Transverse colon (tissue), 4 donors: ENCODE results near the gene MGA. TPM values are rescaled to one million over a fixed set of nuclear protein-coding genes. Genes with fewer than 3 reads are reported as not detected.

Experiments used
- DNase-seq: peaks from one replicate; pipeline ENCODE4 v3.0.0-alpha.2; 2019
- H3K27ac ChIP-seq, 4 donors: fragments of 200-600 bp; sonication (generic); 2 replicates each; pipeline ENCODE4 v1.5.1; 2016 to 2018; ENCODE audit warnings: inconsistent platforms in 4 of 4
- H3K27me3 ChIP-seq: fragments of 200-600 bp; sonication (generic); 2 replicates; pipeline ENCODE4 v1.5.1; 2017; ENCODE audit warnings: inconsistent platforms
- H3K36me3 ChIP-seq, 4 donors: fragments of 200-600 bp; sonication (generic); 2 replicates each; pipeline ENCODE4 v1.5.1; 2017 to 2019; ENCODE audit warnings: inconsistent platforms in 4 of 4
- H3K4me1 ChIP-seq, 4 donors: fragments of 200-600 bp; sonication (generic); 2 replicates each; pipeline ENCODE4 v1.5.1; 2017 to 2020; ENCODE audit warnings: inconsistent platforms in 4 of 4
- H3K4me3 ChIP-seq, 4 donors: fragments of 200-600 bp; sonication (generic); 1 replicate in 1 of 4; 2 replicates in 3 of 4; pipeline versions ENCODE4 v1.5.1 to v1.6.1; 2017 to 2019; ENCODE audit warnings: inconsistent platforms in 4 of 4
- H3K9me3 ChIP-seq, 2 donors: fragments of 200-600 bp; sonication (generic); 2 replicates each; pipeline ENCODE4 v1.5.1; 2017 to 2019; ENCODE audit warnings: inconsistent platforms in 2 of 2
- EP300 ChIP-seq: sonication (generic); formaldehyde crosslinking; IDR thresholded peaks from one replicate; pipeline ENCODE4 v1.6.1; 2017; ENCODE audit warnings: antibody characterized with exemption, low read depth
- POLR2A ChIP-seq: fragments of 450-650 bp; IDR thresholded peaks from one replicate; pipeline ENCODE4 v1.6.1; 2016; ENCODE audit warnings: antibody characterized with exemption, mild to moderate bottlenecking, moderate library complexity
- POLR2AphosphoS5 ChIP-seq, 3 donors: sonication (generic); formaldehyde crosslinking; IDR thresholded peaks; one replicate each; pipeline ENCODE4 v1.6.1; 2016; ENCODE audit warnings: antibody characterized with exemption in 3 of 3
- WGBS, 2 donors: methylation state at CpG; one replicate each; pipeline ENCODE4 v1.1.5; 2018; ENCODE audit warnings: low coverage in 1 of 2; 5-methylcytosine and 5-hydroxymethylcytosine counted together
- in situ Hi-C, 4 donors: fragments of 200-750 bp; cut with MboI; loops; one replicate each; pipeline versions ENCODE4 v1.15.0 to v1.15.1; 2017; ENCODE audit warnings: low sequenced_read_pairs in 3 of 4, low pct_ligation_motif_present in 1 of 4, low pct_unique_long_range_greater_than_20kb in 1 of 4
- intact Hi-C: fragments of 100-400 bp; cut with DNase I; formaldehyde crosslinking; loops from one replicate; pipeline ENCODE4 v1.15.1; 2023; ENCODE audit warnings: low total_unique reads
- total RNA-seq, 4 donors: library from RNA; depleted of rRNA; stranded (reverse); fragments of >200 nt; gene quantifications; one replicate each; pipeline ENCODE4 v1.1.0, GENCODE V29; 2016
- TF ChIP-seq, protein P1 (sequence below), 5 experiments: fragments of 200-600 bp in 3 of 5; fragments of 450-650 bp in 2 of 5; sonication (generic) in 3 of 5; IDR thresholded peaks; 1 replicate in 2 of 5; 2 replicates in 3 of 5; pipeline ENCODE4 v1.5.1; 2016 to 2017; ENCODE audit warnings: antibody characterized with exemption in 5 of 5, inconsistent platforms in 3 of 5, mild to moderate bottlenecking in 2 of 5, moderate library complexity in 1 of 5

Gene MGA
- total RNA-seq, 4 donors from 2014 or later: 12.3 to 33.2 (median 27.6) TPM

DNA sequence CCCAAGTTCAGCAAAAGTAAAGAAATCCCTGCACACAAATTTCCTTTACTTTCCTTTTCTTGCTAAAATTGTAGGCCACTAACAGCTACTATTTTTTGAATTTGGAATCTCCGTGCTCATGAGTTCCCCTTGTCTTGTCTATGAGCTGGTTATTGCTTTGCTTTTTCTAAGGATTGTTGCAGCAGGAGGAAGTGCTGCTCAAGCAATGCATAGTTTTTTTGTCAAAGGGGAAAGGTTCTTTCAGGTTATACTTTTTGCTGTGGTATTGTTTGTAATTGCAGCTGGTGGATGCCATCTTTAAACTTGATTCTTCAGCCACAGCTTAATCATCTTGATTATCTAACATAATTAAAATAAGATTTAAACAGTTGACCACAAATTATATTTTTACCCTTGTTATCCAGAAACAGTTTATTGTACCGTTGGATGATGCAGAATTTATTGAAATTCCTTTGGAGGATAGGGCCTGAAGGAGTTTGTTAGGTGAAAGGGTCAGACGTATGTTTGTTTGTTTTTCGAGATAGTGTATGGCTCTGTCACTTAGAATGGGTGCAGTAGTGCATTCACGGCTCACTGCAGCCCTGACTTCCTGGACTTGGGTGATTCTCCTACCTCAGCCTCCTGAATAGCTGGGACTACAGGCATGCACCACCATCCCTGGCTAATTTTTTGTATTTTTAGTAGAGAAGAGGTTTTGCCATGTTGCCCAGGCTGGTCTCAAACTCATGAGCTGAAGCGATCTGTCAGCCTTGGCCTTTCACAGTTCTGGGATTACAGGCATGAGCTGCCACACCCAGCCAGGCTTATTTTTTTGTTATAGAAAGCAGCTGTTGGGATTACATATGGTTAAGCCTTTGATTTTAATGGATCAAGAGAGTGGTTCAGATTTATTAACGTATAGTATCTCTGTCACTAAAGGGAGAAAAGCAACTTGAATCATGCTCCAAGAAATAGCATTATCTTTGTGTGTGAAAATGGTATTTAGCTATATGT lies 11.7 kb downstream of the MGA start:
- 49 to 65% methylated on average over 5 to 7 of the region's 7 CpGs for WGBS, 2 donors
- in situ Hi-C loops (no loop called here), intact Hi-C loops (no loop called here)
- DNase-seq: no peak
- Histone ChIP-seq H3K9me3 (no peaks in the 10 kb centered on the region), H3K27me3 (no peaks in the 10 kb centered on the region), H3K27ac (no peak overlapping the region), H3K36me3 (no peaks in the 10 kb centered on the region), H3K4me1 (peaks cover 0 to 14% (median 11%) of the 10 kb centered on the region in 4 donors), H3K4me3 (no peak overlapping the region)
- TF ChIP-seq, protein P1, sequence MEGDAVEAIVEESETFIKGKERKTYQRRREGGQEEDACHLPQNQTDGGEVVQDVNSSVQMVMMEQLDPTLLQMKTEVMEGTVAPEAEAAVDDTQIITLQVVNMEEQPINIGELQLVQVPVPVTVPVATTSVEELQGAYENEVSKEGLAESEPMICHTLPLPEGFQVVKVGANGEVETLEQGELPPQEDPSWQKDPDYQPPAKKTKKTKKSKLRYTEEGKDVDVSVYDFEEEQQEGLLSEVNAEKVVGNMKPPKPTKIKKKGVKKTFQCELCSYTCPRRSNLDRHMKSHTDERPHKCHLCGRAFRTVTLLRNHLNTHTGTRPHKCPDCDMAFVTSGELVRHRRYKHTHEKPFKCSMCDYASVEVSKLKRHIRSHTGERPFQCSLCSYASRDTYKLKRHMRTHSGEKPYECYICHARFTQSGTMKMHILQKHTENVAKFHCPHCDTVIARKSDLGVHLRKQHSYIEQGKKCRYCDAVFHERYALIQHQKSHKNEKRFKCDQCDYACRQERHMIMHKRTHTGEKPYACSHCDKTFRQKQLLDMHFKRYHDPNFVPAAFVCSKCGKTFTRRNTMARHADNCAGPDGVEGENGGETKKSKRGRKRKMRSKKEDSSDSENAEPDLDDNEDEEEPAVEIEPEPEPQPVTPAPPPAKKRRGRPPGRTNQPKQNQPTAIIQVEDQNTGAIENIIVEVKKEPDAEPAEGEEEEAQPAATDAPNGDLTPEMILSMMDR (IDR thresholded peaks at IDR 0.05): no peak

DNA sequence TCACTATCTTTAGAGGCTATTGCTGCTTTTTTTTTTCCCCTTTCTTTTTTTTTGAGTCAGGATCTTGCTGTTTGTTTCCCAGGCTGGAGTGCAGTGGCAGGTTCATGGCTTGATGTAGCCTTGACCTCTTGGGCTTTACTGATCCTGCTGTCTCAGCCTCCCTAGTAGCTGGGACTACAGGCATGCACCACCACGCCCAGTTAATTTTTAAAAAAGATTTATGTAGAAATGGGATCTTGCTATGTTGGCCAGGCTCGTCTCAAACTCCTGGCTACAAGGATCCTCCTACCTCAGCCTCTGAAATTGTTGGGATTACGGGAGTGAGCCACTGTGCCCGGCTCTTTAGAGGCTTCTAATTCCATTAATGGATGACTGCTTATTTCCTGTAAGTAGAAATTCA lies 15.1 kb downstream of the MGA start:
- H3K27me3 ChIP-seq: no peaks in the 10 kb centered on the region
- no peak for DNase-seq
- no peak overlapping the region for H3K27ac ChIP-seq
- in situ Hi-C loops (no loop called here), intact Hi-C loops (no loop called here)
- H3K36me3 ChIP-seq: no peaks in the 10 kb centered on the region
- no peak overlapping the region for H3K4me3 ChIP-seq
- TF ChIP-seq, protein P1 (IDR thresholded peaks at IDR 0.05): no peak
- TF ChIP-seq POLR2AphosphoS5 (IDR thresholded peaks at IDR 0.05) (no peak), POLR2A (no peak), EP300 (no peak)
- no peaks in the 10 kb centered on the region for H3K9me3 ChIP-seq
- peaks cover 0 to 12% (median 8%) of the 10 kb centered on the region in 4 donors for H3K4me1 ChIP-seq
- 83 to 98% methylated on average over 3 to 4 of the region's 4 CpGs for WGBS, 2 donors

DNA sequence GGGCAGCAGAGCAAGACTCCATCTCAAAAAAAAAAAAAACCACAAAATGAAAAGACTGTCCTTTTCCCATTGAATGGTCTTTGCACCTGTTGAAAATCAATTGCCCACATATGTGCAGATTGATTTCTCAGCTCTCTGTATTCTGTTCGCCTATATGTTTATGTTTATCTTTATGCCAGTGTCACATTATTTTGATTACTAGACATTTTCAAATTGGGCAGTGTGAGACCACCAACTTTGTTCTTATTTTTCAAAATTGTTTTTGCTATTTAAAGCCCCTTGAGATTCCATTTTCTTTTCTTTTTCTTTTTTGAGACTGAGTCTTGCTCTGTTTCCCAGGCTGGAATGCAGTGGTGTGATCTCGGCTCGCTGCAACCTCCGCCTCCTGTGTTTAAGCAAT lies 18.5 kb downstream of the MGA start:
- WGBS, 2 donors: 92 to 97% methylated on average over 1 to 4 of the region's 4 CpGs
- intact Hi-C loops: no loop called here
- DNase-seq: no peak

GRCh38 chr15:41683955-41684354 lies 23.8 kb downstream of the MGA start:
- H3K4me3 ChIP-seq: no peak overlapping the region
- intact Hi-C loops (no loop called here), in situ Hi-C loops (no loop called here)
- H3K27me3 ChIP-seq: no peaks in the 10 kb centered on the region
- H3K9me3 ChIP-seq: no peaks in the 10 kb centered on the region
- WGBS, 2 donors: 94% methylated on average over 4 of the region's 4 CpGs
- no peak for DNase-seq
- peaks cover 0 to 18% (median 4%) of the 10 kb centered on the region in 4 donors for H3K4me1 ChIP-seq
- H3K27ac ChIP-seq: no peak overlapping the region
- TF ChIP-seq, protein P1 (IDR thresholded peaks at IDR 0.05): no peak
- TF ChIP-seq EP300: no peak
- no peak for TF ChIP-seq POLR2AphosphoS5 (IDR thresholded peaks at IDR 0.05)
- no peak for TF ChIP-seq POLR2A
- H3K36me3 ChIP-seq: no peaks in the 10 kb centered on the region

More for the DNA sequence above, 18.5 kb downstream of the MGA start:
- in situ Hi-C loops: no loop called here
- Histone ChIP-seq H3K27me3 (no peaks in the 10 kb centered on the region), H3K36me3 (no peaks in the 10 kb centered on the region), H3K27ac (no peak overlapping the region), H3K4me1 (peaks cover 0 to 4% (median 0%) of the 10 kb centered on the region in 4 donors), H3K9me3 (no peaks in the 10 kb centered on the region), H3K4me3 (no peak overlapping the region)
- no peak for TF ChIP-seq POLR2A
- TF ChIP-seq POLR2AphosphoS5 (IDR thresholded peaks at IDR 0.05): no peak
- TF ChIP-seq, protein P1 (IDR thresholded peaks at IDR 0.05): no peak
- no peak for TF ChIP-seq EP300
